Mammary epithelial cell (primary cell): ENCODE measurements around the gene TBC1D8.

Experiments used
- CTCF ChIP-seq, 2 donors: IDR thresholded peaks in 1 of 2; conservative IDR thresholded peaks in 1 of 2; 2 replicates each; pipeline ENCODE4 v1.5.1; 2011 to 2012; ENCODE audit warnings: inconsistent platforms in 2 of 2, low read length in 2 of 2, mild to moderate bottlenecking in 2 of 2, control low read depth in 1 of 2, low read depth in 1 of 2; ENCODE audit not compliant: insufficient read depth in 1 of 2; ENCODE audit errors: extremely low read depth in 1 of 2
- EZH2 ChIP-seq: IDR thresholded peaks from 2 replicates; pipeline ENCODE4 v1.6.1; 2012; ENCODE audit warnings: low read length, inconsistent platforms, borderline replicate concordance

- TF ChIP-seq CTCF (conservative IDR thresholded peaks at IDR 0.05 in 1 of 2, IDR thresholded peaks at IDR 0.05 in 1 of 2; ENCODE audit: extremely low read depth in 1 of 2, insufficient read depth in 1 of 2, low read depth in 1 of 2, low read length in 2 of 2) (no peak), EZH2 (no peak)
Observed at GRCh38 chr2:100986157-100986556, 165.0 kb downstream of the TBC1D8 start.
